ENCODE data around the gene MCTP1. TPM values are rescaled to one million over a fixed set of nuclear protein-coding genes. Genes with fewer than 3 reads are reported as not detected.

MCTP1 gene
- total and polyA plus RNA-seq, 2 experiments from 2014 or later = 0.23 TPM; not detected in 1

- no peak for TF ChIP-seq EZH2 (IDR thresholded peaks at IDR 0.05; ENCODE audit: insufficient read depth, poor library complexity, severe bottlenecking)
- no peak for TF ChIP-seq EZH2phosphoT487 (IDR thresholded peaks at IDR 0.05; ENCODE audit: insufficient read depth, low read depth)
- no peaks in the 10 kb centered on the region for H3F3A ChIP-seq (ENCODE audit: insufficient read depth)
- H3K4me1 ChIP-seq (ENCODE audit: insufficient read depth) = no peaks in the 10 kb centered on the region
- no peaks in the 10 kb centered on the region for H3K9me3 ChIP-seq (ENCODE audit: low read depth)
- peaks cover 19% of the 10 kb centered on the region for H3K27me3 ChIP-seq (replicated peaks; ENCODE audit: insufficient read depth)
- in situ Hi-C loops (cut with MboI) = no loop called here
- H3K27ac ChIP-seq = no peak overlapping the region
- H3K79me2 ChIP-seq (ENCODE audit: insufficient read depth) = no peaks in the 10 kb centered on the region
- DNase-seq = no peak
- no peak overlapping the region for H3K4me2 ChIP-seq (ENCODE audit: unreplicated experiment)
- no peak overlapping the region for H2AFZ ChIP-seq
- no peaks in the 10 kb centered on the region for H3K36me3 ChIP-seq (ENCODE audit: low read depth)
- no peak overlapping the region for H3K9ac ChIP-seq
- no peak overlapping the region for H3K4me3 ChIP-seq
- 40 to 43% methylated on average over 13 of the region's 13 CpGs for WGBS, 2 experiments (ENCODE audit: low coverage in 1 of 2, low lambda C conversion rate in 2 of 2, missing lambda C conversion rate in 2 of 2)
- H3K9me2 ChIP-seq (ENCODE audit: insufficient read depth) = no peaks in the 10 kb centered on the region
- H4K20me1 ChIP-seq (ENCODE audit: insufficient read depth) = no peaks in the 10 kb centered on the region
Measured at GRCh38 chr5:94870511-94871183, 414.2 kb downstream of the MCTP1 start.

- H3K36me3 ChIP-seq (ENCODE audit: low read depth) = no peaks in the 10 kb centered on the region
- no peaks in the 10 kb centered on the region for H3F3A ChIP-seq (ENCODE audit: insufficient read depth)
- no peaks in the 10 kb centered on the region for H3K9me2 ChIP-seq (ENCODE audit: insufficient read depth)
- WGBS, 2 experiments (ENCODE audit: low coverage in 1 of 2, low lambda C conversion rate in 2 of 2, missing lambda C conversion rate in 2 of 2) = 34 to 35% methylated on average over 4 of the region's 4 CpGs
- no peak overlapping the region for H3K27ac ChIP-seq
- in situ Hi-C loops (cut with MboI) = no loop called here
- H3K9me3 ChIP-seq (ENCODE audit: low read depth) = no peaks in the 10 kb centered on the region
- peaks cover 19% of the 10 kb centered on the region for H3K27me3 ChIP-seq (replicated peaks; ENCODE audit: insufficient read depth)
- H3K79me2 ChIP-seq (ENCODE audit: insufficient read depth) = no peaks in the 10 kb centered on the region
- no peak for DNase-seq
- no peak overlapping the region for H3K4me2 ChIP-seq (ENCODE audit: unreplicated experiment)
- no peaks in the 10 kb centered on the region for H3K4me1 ChIP-seq (ENCODE audit: insufficient read depth)
- no peak for TF ChIP-seq EZH2phosphoT487 (IDR thresholded peaks at IDR 0.05; ENCODE audit: insufficient read depth, low read depth)
- no peak for TF ChIP-seq EZH2 (IDR thresholded peaks at IDR 0.05; ENCODE audit: insufficient read depth, poor library complexity, severe bottlenecking)
- no peaks in the 10 kb centered on the region for H4K20me1 ChIP-seq (ENCODE audit: insufficient read depth)
- no peak overlapping the region for H3K4me3 ChIP-seq
- H2AFZ ChIP-seq = no peak overlapping the region
- H3K9ac ChIP-seq = no peak overlapping the region
Measured at GRCh38 chr5:94869921-94870320, 415.0 kb downstream of the MCTP1 start.

- 23 to 40% methylated on average over 3 of the region's 3 CpGs for WGBS, 2 experiments (ENCODE audit: low coverage in 1 of 2, low lambda C conversion rate in 2 of 2, missing lambda C conversion rate in 2 of 2)
- Histone ChIP-seq H3K9ac (no peak overlapping the region), H3K27me3 (replicated peaks; ENCODE audit: insufficient read depth) (peaks cover 44% of the 10 kb centered on the region), H3K9me3 (ENCODE audit: low read depth) (no peaks in the 10 kb centered on the region), H3K4me3 (no peak overlapping the region), H3K4me2 (ENCODE audit: unreplicated experiment) (no peak overlapping the region), H2AFZ (no peak overlapping the region), H3K36me3 (ENCODE audit: low read depth) (no peaks in the 10 kb centered on the region), H3K79me2 (ENCODE audit: insufficient read depth) (no peaks in the 10 kb centered on the region), H3K4me1 (ENCODE audit: insufficient read depth) (no peaks in the 10 kb centered on the region), H3K27ac (no peak overlapping the region), H4K20me1 (ENCODE audit: insufficient read depth) (no peaks in the 10 kb centered on the region), H3F3A (ENCODE audit: insufficient read depth) (no peaks in the 10 kb centered on the region), H3K9me2 (ENCODE audit: insufficient read depth) (no peaks in the 10 kb centered on the region)
- no peak for DNase-seq
- in situ Hi-C loops (cut with MboI) = no loop called here
- TF ChIP-seq EZH2 (IDR thresholded peaks at IDR 0.05; ENCODE audit: insufficient read depth, poor library complexity, severe bottlenecking) (no peak), EZH2phosphoT487 (IDR thresholded peaks at IDR 0.05; ENCODE audit: insufficient read depth, low read depth) (no peak)
Measured at GRCh38 chr5:94863951-94864350, 420.9 kb downstream of the MCTP1 start.

GRCh38 chr5:94857111-94857510 is 427.8 kb downstream of the MCTP1 start:
- Histone ChIP-seq H3K9ac (no peak overlapping the region), H3K9me2 (ENCODE audit: insufficient read depth) (no peaks in the 10 kb centered on the region), H3K27ac (no peak overlapping the region), H3K27me3 (replicated peaks; ENCODE audit: insufficient read depth) (peaks cover 50% of the 10 kb centered on the region), H3K36me3 (ENCODE audit: low read depth) (no peaks in the 10 kb centered on the region), H3K4me2 (ENCODE audit: unreplicated experiment) (no peak overlapping the region), H3F3A (ENCODE audit: insufficient read depth) (no peaks in the 10 kb centered on the region), H3K4me1 (ENCODE audit: insufficient read depth) (no peaks in the 10 kb centered on the region), H2AFZ (no peak overlapping the region), H3K79me2 (ENCODE audit: insufficient read depth) (no peaks in the 10 kb centered on the region), H3K4me3 (no peak overlapping the region), H4K20me1 (ENCODE audit: insufficient read depth) (no peaks in the 10 kb centered on the region), H3K9me3 (ENCODE audit: low read depth) (no peaks in the 10 kb centered on the region)
- TF ChIP-seq EZH2phosphoT487 (IDR thresholded peaks at IDR 0.05; ENCODE audit: insufficient read depth, low read depth) (no peak), EZH2 (IDR thresholded peaks at IDR 0.05; ENCODE audit: insufficient read depth, poor library complexity, severe bottlenecking) (no peak)
- WGBS, 2 experiments (ENCODE audit: low coverage in 1 of 2, low lambda C conversion rate in 2 of 2, missing lambda C conversion rate in 2 of 2) = 0 to 8% methylated on average over 2 of the region's 2 CpGs
- in situ Hi-C loops (cut with MboI) = no loop called here
- DNase-seq = no peak

All from GM23248 (cell line).